Stimulated activated effector memory CD8-positive, alpha-beta T cell treated with anti-CD3 and anti-CD28 coated beads, Interleukin-12 subunit alpha, Interleukin-12 subunit beta, amount 100 ng/mL, for 72 hours (primary cell): ENCODE data around the gene LPGAT1.
"Not testable (repeated sequence)": the region's sequence is repeated elsewhere in the genome, so short reads cannot be mapped to it uniquely, and the experiment has no call there.

Experiments used
- ATAC-seq: fragments of 150-1000 bp; cut with Tn5 transposase; 2 replicates; pipeline ENCODE4 v1.10.0; 2021
- DNase-seq, 2 donors: peaks; one replicate each; pipeline ENCODE4 v3.0.0; 2021 to 2022; ENCODE audit warnings: low spot score in 2 of 2
- H3K27ac Mint-ChIP-seq: one replicate; pipeline ENCODE4 v1.8.0; 2022; ENCODE audit warnings: mild to moderate bottlenecking, mixed read lengths
- H3K36me3 Mint-ChIP-seq: one replicate; pipeline ENCODE4 v1.8.0; 2022; ENCODE audit warnings: mild to moderate bottlenecking, mixed read lengths
- H3K4me1 Mint-ChIP-seq: one replicate; pipeline ENCODE4 v1.8.0; 2022; ENCODE audit warnings: mixed read lengths
- H3K4me3 Mint-ChIP-seq: one replicate; pipeline ENCODE4 v1.8.0; 2022; ENCODE audit warnings: mild to moderate bottlenecking, mixed read lengths
- H3K9me3 Mint-ChIP-seq: one replicate; pipeline ENCODE4 v1.8.0; 2022; ENCODE audit warnings: mixed read lengths

Gene LPGAT1

GRCh38 chr1:211736351-211736915, 94.1 kb downstream of the LPGAT1 start:
- ATAC-seq (no peak), DNase-seq (no peak)
- Mint-ChIP-seq H3K9me3 (no peaks in the 10 kb centered on the region), H3K36me3 (no peaks in the 10 kb centered on the region), H3K4me1 (peaks cover 26% of the 10 kb centered on the region), H3K27ac (no peak overlapping the region), H3K4me3 (no peak overlapping the region)

- no peak for DNase-seq
- no peaks in the 10 kb centered on the region for H3K9me3 Mint-ChIP-seq
- no peak overlapping the region for H3K27ac Mint-ChIP-seq
- H3K4me1 Mint-ChIP-seq = peaks cover 26% of the 10 kb centered on the region
- no peak overlapping the region for H3K4me3 Mint-ChIP-seq
- ATAC-seq = no peak
- H3K36me3 Mint-ChIP-seq = no peaks in the 10 kb centered on the region
Measured at GRCh38 chr1:211735208-211736170, 95.1 kb downstream of the LPGAT1 start.

DNA sequence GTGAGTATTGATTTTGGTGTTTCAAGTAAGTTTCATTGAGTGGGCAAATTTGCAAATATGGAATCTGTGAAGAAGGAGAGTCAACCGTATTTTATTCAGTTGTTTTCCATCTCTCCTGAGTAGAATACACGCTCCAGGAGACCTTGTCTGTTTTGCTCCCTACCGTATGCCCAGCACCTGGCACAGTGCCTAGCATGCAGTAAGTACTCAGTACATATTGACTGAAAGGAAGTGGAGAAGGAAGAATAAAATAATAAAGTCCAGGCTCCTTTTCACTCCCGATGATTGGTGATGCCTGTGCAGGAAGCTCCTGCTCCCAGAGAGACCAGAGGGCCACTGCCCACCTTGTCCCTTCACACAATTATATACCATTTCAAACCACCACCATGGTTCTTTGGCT, 95.8 kb downstream of the LPGAT1 start:
- Mint-ChIP-seq H3K4me3 (no peak overlapping the region), H3K4me1 (peaks cover 19% of the 10 kb centered on the region), H3K9me3 (no peaks in the 10 kb centered on the region), H3K27ac (no peak overlapping the region), H3K36me3 (no peaks in the 10 kb centered on the region)
- ATAC-seq (no peak), DNase-seq (no peak)

DNA sequence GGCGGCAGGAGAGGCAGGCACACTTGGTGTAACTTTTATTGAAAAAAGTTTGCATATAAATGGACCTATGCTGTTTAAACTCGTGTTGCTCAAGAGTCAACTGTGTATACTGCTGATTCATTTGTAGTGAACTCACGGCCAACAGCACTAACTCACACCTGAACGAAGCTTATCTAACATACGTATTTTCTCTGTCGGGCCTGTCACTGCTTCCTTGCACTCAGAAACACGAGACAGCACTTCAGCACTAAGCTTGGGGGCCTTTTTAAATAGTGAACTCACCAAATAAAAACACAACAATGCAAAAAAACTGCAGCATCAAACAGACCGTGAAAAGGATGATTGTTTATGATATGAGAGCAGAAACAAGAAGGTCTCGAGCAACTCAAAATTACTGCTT, 96.2 kb downstream of the LPGAT1 start:
- no peak overlapping the region for H3K27ac Mint-ChIP-seq
- peaks cover 15% of the 10 kb centered on the region for H3K4me1 Mint-ChIP-seq
- no peak overlapping the region for H3K4me3 Mint-ChIP-seq
- no peaks in the 10 kb centered on the region for H3K36me3 Mint-ChIP-seq
- no peak for ATAC-seq
- DNase-seq = no peak
- no peaks in the 10 kb centered on the region for H3K9me3 Mint-ChIP-seq

- ATAC-seq = no peak
- no peaks in the 10 kb centered on the region for H3K36me3 Mint-ChIP-seq
- H3K4me1 Mint-ChIP-seq = no peaks in the 10 kb centered on the region
- H3K4me3 Mint-ChIP-seq = no peak overlapping the region
- DNase-seq = no peak
- H3K27ac Mint-ChIP-seq = no peak overlapping the region
- H3K9me3 Mint-ChIP-seq = no peaks in the 10 kb centered on the region
Measured at GRCh38 chr1:211732293-211732980, 98.1 kb downstream of the LPGAT1 start.

DNA sequence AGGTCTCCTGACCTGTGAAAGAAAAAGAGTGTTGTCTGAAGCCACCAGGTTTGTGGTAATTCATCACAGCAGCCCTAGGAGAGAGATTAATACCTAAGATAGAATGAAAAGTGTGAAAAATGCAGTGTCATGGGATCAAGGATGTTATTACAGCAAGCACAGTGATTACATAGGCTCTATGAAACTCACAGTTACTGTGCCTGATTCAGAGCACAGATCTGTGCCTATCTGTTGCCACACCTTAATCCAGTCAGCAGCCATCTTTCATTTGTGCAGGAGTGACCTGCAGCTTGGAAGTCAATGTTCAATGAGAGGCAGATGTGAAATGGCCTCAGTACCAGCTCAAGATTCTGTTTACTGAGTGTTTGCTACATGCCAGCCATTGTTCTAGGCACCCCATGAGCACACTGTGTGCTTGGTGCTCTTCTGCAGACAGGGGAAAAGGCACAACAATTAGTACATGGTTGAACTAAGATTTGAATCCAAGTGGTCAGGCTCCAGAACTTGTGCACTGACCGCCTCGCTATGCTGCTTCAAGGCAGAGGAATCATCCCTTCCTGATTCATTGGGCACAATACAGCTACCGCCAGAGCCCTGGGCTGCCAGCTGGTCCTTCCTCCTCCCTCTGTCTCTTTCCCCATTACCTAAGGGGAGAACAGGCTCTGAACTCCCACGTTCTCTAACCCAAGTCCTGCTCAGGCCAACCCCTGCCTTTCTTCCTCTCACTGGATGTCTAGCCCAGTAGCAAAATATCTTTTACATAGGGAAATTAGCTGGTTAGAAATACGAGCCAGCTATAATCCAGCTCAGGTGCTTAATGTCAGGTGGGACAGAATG, 98.9 kb downstream of the LPGAT1 start:
- Mint-ChIP-seq H3K4me3 (no peak overlapping the region), H3K9me3 (no peaks in the 10 kb centered on the region), H3K36me3 (no peaks in the 10 kb centered on the region), H3K27ac (no peak overlapping the region), H3K4me1 (no peaks in the 10 kb centered on the region)
- ATAC-seq (no peak), DNase-seq (no peak)

DNA sequence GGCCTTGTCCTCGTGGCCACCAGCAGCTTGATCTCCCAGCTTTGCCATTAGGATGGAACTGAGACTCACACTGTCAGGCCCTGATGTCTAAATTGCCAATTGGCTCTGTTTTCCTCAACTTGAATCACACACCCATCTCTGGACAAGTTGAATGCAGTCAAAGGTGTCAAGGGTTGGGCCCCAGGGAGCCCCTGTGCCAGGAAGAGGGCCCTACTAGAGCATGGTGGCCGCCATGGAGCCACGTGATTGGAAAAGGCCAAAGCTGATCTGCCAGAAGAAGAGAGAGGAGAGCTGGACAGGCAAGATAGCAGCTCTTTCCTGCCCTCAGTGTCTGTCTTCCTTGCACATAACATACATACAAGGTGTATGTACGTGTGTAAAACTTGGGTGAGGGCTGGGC, 100.2 kb downstream of the LPGAT1 start:
- no peak for DNase-seq
- H3K27ac Mint-ChIP-seq = no peak overlapping the region
- no peaks in the 10 kb centered on the region for H3K4me1 Mint-ChIP-seq
- no peak for ATAC-seq
- no peaks in the 10 kb centered on the region for H3K9me3 Mint-ChIP-seq
- H3K36me3 Mint-ChIP-seq = no peaks in the 10 kb centered on the region
- no peak overlapping the region for H3K4me3 Mint-ChIP-seq

DNA sequence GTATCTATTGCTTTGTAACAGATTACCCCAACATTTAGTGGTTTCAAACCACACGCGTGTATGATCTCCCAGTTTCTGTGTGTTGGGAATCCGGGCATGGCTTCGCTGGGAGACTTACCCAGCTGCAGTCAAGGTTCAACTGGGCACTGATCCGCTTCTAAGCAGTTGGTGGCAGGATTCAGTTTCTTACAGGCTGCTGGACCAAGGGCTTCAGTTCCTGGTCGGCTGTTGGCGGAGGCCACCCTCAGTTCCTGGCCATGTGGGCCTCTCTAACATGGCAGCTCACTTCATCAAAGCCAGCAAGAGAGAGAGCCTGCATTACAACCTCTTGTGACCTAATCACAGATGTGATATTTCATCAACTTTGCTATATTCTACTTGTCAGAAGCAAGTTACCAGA, 101.3 kb downstream of the LPGAT1 start:
- Mint-ChIP-seq H3K9me3 (no peaks in the 10 kb centered on the region), H3K27ac (no peak overlapping the region), H3K36me3 (no peaks in the 10 kb centered on the region), H3K4me1 (no peaks in the 10 kb centered on the region), H3K4me3 (no peak overlapping the region)
- ATAC-seq (no peak), DNase-seq (no peak)

GRCh38 chr1:211726467-211726995, 104.0 kb downstream of the LPGAT1 start:
- Mint-ChIP-seq H3K9me3 (no peaks in the 10 kb centered on the region), H3K4me1 (no peaks in the 10 kb centered on the region), H3K36me3 (no peaks in the 10 kb centered on the region), H3K27ac (no peak overlapping the region), H3K4me3 (no peak overlapping the region)
- DNase-seq (no peak), ATAC-seq (no peak)

DNA sequence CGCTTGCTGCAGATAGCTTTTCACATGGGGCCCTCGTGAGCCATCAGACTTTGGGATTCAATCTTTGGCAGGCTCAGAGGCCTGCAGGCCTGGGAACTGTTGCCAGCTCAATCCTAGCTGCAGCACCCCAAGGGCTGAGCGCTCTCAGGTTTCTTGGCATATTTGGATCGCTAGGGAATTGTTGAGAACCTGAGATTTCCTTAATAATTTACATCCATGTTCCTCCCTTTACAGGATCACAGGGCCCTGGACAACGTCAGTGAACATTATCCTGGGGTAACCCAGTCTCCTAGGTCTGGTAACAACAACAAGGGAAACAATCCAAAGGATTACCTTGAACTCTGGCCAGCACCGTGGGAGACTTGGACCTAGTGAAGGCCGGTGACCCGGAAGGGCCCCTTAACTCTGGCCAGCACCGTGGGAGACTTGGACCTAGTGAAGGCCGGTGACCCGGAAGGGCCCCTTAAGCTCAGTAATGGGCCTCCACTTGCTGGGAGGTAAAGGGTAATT, 105.8 kb downstream of the LPGAT1 start:
- Mint-ChIP-seq H3K36me3 (no peaks in the 10 kb centered on the region), H3K4me1 (no peaks in the 10 kb centered on the region), H3K27ac (no peak overlapping the region), H3K9me3 (no peaks in the 10 kb centered on the region), H3K4me3 (no peak overlapping the region)
- DNase-seq = no peak
- no peak for ATAC-seq

DNA sequence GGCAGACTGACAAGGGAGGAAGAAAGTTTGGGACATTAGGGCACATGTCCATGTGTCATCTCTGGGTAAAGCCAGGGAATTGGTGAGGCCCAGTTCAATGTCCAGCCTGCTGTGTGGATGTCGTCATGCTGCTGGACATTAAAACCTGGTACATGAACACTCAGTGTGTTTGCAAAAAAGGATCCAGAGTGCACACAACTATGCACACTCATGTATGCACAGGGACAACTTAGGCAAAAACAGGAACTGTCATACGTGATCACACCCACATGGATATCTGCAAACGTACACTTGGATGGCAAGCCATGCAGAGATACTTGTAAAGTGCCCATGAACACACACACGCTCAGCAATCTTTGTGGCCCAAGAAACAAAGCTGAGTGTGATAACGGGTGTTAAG, 107.3 kb downstream of the LPGAT1 start:
- ATAC-seq = no peak
- H3K4me1 Mint-ChIP-seq = no peaks in the 10 kb centered on the region

DNA sequence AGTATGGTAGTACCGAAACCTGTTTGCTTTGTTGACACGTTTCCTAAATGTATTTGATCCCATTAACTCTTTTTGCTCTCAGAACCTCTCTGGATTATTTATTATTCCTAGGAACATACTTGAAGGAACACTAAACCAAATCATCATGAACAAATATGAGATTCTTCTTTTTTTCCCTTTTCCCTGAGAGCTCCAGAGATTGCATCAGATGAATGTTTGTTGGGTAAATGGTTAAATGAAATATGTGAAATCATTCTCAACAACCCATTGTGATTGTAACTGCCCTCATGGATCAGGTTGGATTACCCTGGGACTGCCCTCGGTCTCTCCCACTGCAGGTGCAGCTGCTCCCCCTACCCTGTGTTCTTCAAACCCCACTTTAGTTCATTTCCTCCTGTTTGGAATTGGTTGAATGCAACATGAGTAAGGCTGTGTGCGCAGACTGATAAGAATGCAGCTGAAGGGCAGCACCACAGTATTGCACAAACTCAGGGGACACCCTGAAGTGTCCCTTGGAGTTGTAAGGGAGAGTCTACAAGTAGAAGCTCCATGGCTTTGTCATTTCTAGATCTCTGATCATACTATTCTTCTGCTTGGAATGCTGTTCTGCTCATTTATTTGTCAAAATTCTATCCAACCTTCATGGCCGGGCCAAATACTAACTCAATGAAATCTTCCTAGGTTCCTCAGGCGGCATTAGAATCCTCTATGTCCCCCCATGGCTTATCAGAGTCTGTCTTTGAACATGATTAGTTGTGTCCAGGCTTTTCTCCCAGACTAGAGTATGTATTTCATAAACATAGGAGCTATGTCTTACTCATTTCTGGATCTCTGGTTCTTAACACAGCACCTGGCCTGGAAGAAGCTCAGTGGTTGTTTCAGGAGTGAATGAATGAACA, 108.0 kb downstream of the LPGAT1 start:
- H3K4me3 Mint-ChIP-seq = no peak overlapping the region
- no peaks in the 10 kb centered on the region for H3K36me3 Mint-ChIP-seq
- no peak overlapping the region for H3K27ac Mint-ChIP-seq
- DNase-seq = no peak
- H3K9me3 Mint-ChIP-seq = no peaks in the 10 kb centered on the region
- ATAC-seq = no peak
- H3K4me1 Mint-ChIP-seq = no peaks in the 10 kb centered on the region

More for the DNA sequence above, 107.3 kb downstream of the LPGAT1 start:
- no peak for DNase-seq
- no peaks in the 10 kb centered on the region for H3K9me3 Mint-ChIP-seq
- H3K36me3 Mint-ChIP-seq = no peaks in the 10 kb centered on the region
- no peak overlapping the region for H3K27ac Mint-ChIP-seq
- H3K4me3 Mint-ChIP-seq = no peak overlapping the region

- not testable (repeated sequence) for H3K4me3 Mint-ChIP-seq, ATAC-seq, H3K27ac Mint-ChIP-seq, H3K36me3 Mint-ChIP-seq, H3K9me3 Mint-ChIP-seq, H3K4me1 Mint-ChIP-seq, DNase-seq
Measured at GRCh38 chr1:211716555-211716954, 114.0 kb downstream of the LPGAT1 start.

- ATAC-seq (no peak), DNase-seq (no peak)
- Mint-ChIP-seq H3K4me1 (no peaks in the 10 kb centered on the region), H3K36me3 (no peaks in the 10 kb centered on the region), H3K4me3 (no peak overlapping the region), H3K27ac (no peak overlapping the region), H3K9me3 (peaks cover 2% of the 10 kb centered on the region)
Measured at GRCh38 chr1:211715971-211716370, 114.6 kb downstream of the LPGAT1 start.
